ENCODE measurements around the gene HCK. TPM values are rescaled to one million over a fixed set of nuclear protein-coding genes. Genes with fewer than 3 reads are reported as not detected.
"Not testable (repeated sequence)": the region's sequence is repeated elsewhere in the genome, so short reads cannot be mapped to it uniquely, and the experiment has no call there.

HCK gene
- total and polyA plus RNA-seq, 4 donors = 18.5 to 304 (median 61.2) TPM

DNA sequence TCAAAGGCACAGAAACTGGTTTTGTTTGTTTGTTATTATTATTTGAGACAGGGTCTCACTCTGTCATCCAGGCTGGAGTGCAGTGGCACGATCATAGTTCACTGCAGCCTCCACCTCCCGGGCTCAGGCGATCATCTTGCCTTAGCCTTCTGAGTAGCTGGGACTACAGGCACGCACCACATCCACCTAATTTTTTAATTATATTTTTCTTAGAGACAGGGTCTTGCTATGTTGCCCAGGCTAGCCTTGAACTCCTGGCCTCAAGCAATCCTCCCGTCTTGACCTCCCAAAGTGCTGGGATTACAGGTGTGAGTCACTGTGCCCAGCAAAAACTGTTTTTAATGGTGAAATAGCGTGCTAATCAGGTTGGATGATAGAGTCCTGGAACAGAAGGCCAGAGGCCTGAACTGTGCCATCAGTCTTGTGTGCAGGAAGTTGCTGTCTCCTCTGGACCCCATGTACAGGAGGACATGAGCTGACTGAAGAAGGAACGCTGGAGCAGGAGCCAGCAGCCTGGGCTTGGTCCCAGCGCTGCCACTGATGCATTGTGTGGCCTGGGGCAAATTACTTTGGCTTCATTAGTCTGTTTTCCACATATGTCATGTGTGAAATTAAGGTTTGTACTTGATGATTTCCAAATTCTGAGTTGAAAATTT, 62.4 kb downstream of the HCK start:
- no peaks in the 10 kb centered on the region for H3K27me3 ChIP-seq (ENCODE audit: control insufficient read depth in 3 of 3, insufficient read depth in 3 of 3, low read length in 2 of 3)
- peaks cover 0 to 5% (median 2%) of the 10 kb centered on the region in 4 donors for H3K36me3 ChIP-seq (ENCODE audit: control insufficient read depth in 4 of 4, insufficient read depth in 4 of 4, low read length in 4 of 4)
- no peak overlapping the region for H3K4me3 ChIP-seq
- WGBS, 2 donors = 88 to 91% methylated on average over 8 of the region's 8 CpGs
- H3K4me1 ChIP-seq (ENCODE audit: control insufficient read depth in 5 of 5, insufficient read depth in 5 of 5, low read length in 5 of 5) = peaks cover 0 to 20% (median 9%) of the 10 kb centered on the region in 5 donors
- TF ChIP-seq CTCF (IDR thresholded peaks at IDR 0.05; ENCODE audit: control extremely low read depth, extremely low read depth) = no peak
- DNase-seq (no peak), ATAC-seq (ENCODE audit: insufficient read depth, low FRiP score) (no peak)
- H3K9me3 ChIP-seq (ENCODE audit: control insufficient read depth in 4 of 4, insufficient read depth in 3 of 4, low read length in 3 of 4) = peaks cover 0 to 2% (median 0%) of the 10 kb centered on the region in 4 donors
- no peak overlapping the region for H3K27ac ChIP-seq (ENCODE audit: low read depth in 1 of 2, low read length in 1 of 2)
- no peak overlapping the region for H3K9ac ChIP-seq (ENCODE audit: insufficient read depth in 1 of 2, low read length in 2 of 2)

GRCh38 chr20:32115211-32115767, 63.2 kb downstream of the HCK start:
- no peak overlapping the region for H3K27ac ChIP-seq (ENCODE audit: low read depth in 1 of 2, low read length in 1 of 2)
- H3K9ac ChIP-seq (ENCODE audit: insufficient read depth in 1 of 2, low read length in 2 of 2) = no peak overlapping the region
- no peak for TF ChIP-seq CTCF (IDR thresholded peaks at IDR 0.05; ENCODE audit: control extremely low read depth, extremely low read depth)
- peaks cover 0 to 2% (median 0%) of the 10 kb centered on the region in 4 donors for H3K9me3 ChIP-seq (ENCODE audit: control insufficient read depth in 4 of 4, insufficient read depth in 3 of 4, low read length in 3 of 4)
- ATAC-seq (ENCODE audit: insufficient read depth, low FRiP score) (no peak), DNase-seq (no peak)
- no peak overlapping the region for H3K4me3 ChIP-seq
- peaks cover 0 to 20% (median 6%) of the 10 kb centered on the region in 5 donors for H3K4me1 ChIP-seq (ENCODE audit: control insufficient read depth in 5 of 5, insufficient read depth in 5 of 5, low read length in 5 of 5)
- 64 to 75% methylated on average over 5 of the region's 5 CpGs for WGBS, 2 donors
- H3K27me3 ChIP-seq (ENCODE audit: control insufficient read depth in 3 of 3, insufficient read depth in 3 of 3, low read length in 2 of 3) = no peaks in the 10 kb centered on the region
- H3K36me3 ChIP-seq (ENCODE audit: control insufficient read depth in 4 of 4, insufficient read depth in 4 of 4, low read length in 4 of 4) = peaks cover 0 to 4% (median 0%) of the 10 kb centered on the region in 4 donors

- Histone ChIP-seq H3K27ac (ENCODE audit: low read depth in 1 of 2, low read length in 1 of 2) (no peak overlapping the region), H3K9ac (ENCODE audit: insufficient read depth in 1 of 2, low read length in 2 of 2) (no peak overlapping the region), H3K9me3 (ENCODE audit: control insufficient read depth in 4 of 4, insufficient read depth in 3 of 4, low read length in 3 of 4) (peaks cover 0 to 2% (median 0%) of the 10 kb centered on the region in 4 donors), H3K27me3 (ENCODE audit: control insufficient read depth in 3 of 3, insufficient read depth in 3 of 3, low read length in 2 of 3) (no peaks in the 10 kb centered on the region), H3K4me1 (ENCODE audit: control insufficient read depth in 5 of 5, insufficient read depth in 5 of 5, low read length in 5 of 5) (peaks cover 0 to 13% (median 0%) of the 10 kb centered on the region in 5 donors), H3K4me3 (no peak overlapping the region), H3K36me3 (ENCODE audit: control insufficient read depth in 4 of 4, insufficient read depth in 4 of 4, low read length in 4 of 4) (peaks cover 0 to 4% (median 0%) of the 10 kb centered on the region in 4 donors)
- DNase-seq = no peak
- TF ChIP-seq CTCF (IDR thresholded peaks at IDR 0.05; ENCODE audit: control extremely low read depth, extremely low read depth) = no peak
- no peak for ATAC-seq (ENCODE audit: insufficient read depth, low FRiP score)
- WGBS, 2 donors = 78 to 79% methylated on average over 6 of the region's 6 CpGs
These were observed 64.1 kb downstream of the HCK start for GRCh38 chr20:32116079-32116521.

DNA sequence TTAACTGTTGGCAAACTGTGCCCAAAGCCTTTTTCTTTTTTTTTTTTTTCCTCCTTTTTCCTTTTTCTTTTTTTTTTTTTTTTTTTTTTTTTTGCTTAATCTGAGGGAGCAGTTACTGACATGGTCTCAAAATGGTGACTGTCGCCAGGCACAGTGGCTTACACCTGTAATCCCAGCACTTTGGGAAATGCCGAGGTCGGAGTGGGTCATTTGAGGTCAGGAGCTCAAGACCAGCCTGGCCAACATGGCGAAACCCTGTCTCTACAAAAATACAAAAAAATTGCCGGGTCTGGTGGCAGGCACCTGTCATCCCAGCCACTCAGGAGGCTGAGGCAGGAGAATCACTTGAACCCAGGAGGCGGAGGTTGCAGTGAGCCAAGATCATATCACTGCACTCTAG, 64.8 kb downstream of the HCK start:
- H3K9ac ChIP-seq (ENCODE audit: insufficient read depth in 1 of 2, low read length in 2 of 2); DNase-seq; H3K27ac ChIP-seq (ENCODE audit: low read depth in 1 of 2, low read length in 1 of 2); ATAC-seq (ENCODE audit: insufficient read depth, low FRiP score); H3K9me3 ChIP-seq (ENCODE audit: control insufficient read depth in 4 of 4, insufficient read depth in 3 of 4, low read length in 3 of 4); H3K27me3 ChIP-seq (ENCODE audit: control insufficient read depth in 3 of 3, insufficient read depth in 3 of 3, low read length in 2 of 3); H3K36me3 ChIP-seq (ENCODE audit: control insufficient read depth in 4 of 4, insufficient read depth in 4 of 4, low read length in 4 of 4); H3K4me3 ChIP-seq: not testable (repeated sequence)
- 85 to 90% methylated on average over 6 of the region's 6 CpGs for WGBS, 2 donors
- H3K4me1 ChIP-seq (ENCODE audit: control insufficient read depth in 5 of 5, insufficient read depth in 5 of 5, low read length in 5 of 5) = peaks cover 0 to 13% (median 0%) of the 10 kb centered on the region in 5 donors

GRCh38 chr20:32118427-32118826, 66.4 kb downstream of the HCK start:
- not testable (repeated sequence) for ATAC-seq (ENCODE audit: insufficient read depth, low FRiP score); H3K9me3 ChIP-seq (ENCODE audit: control insufficient read depth in 4 of 4, insufficient read depth in 3 of 4, low read length in 3 of 4); H3K27ac ChIP-seq (ENCODE audit: low read depth in 1 of 2, low read length in 1 of 2); DNase-seq; H3K4me3 ChIP-seq; H3K9ac ChIP-seq (ENCODE audit: insufficient read depth in 1 of 2, low read length in 2 of 2); H3K36me3 ChIP-seq (ENCODE audit: control insufficient read depth in 4 of 4, insufficient read depth in 4 of 4, low read length in 4 of 4); H3K27me3 ChIP-seq (ENCODE audit: control insufficient read depth in 3 of 3, insufficient read depth in 3 of 3, low read length in 2 of 3)
- peaks cover 0 to 13% (median 0%) of the 10 kb centered on the region in 5 donors for H3K4me1 ChIP-seq (ENCODE audit: control insufficient read depth in 5 of 5, insufficient read depth in 5 of 5, low read length in 5 of 5)
- WGBS, 2 donors = 95 to 97% methylated on average over 5 of the region's 5 CpGs

Measured in lung (tissue), 12 donors.